Measurements from ENCODE around the gene ALDH7A1. TPM values are rescaled to one million over a fixed set of nuclear protein-coding genes. Genes with fewer than 3 reads are reported as not detected.

ALDH7A1 gene
- total and polyA plus RNA-seq, 10 donors, result 8.0 to 18.3 (median 12.5) TPM

- Histone ChIP-seq H3K9me3 (no peaks in the 10 kb centered on the region), H3K4me1 (no peaks in the 10 kb centered on the region), H3K4me3 (no peak overlapping the region), H3K36me3 (peaks cover 0 to 31% (median 8%) of the 10 kb centered on the region in 6 donors), H3K27ac (no peak overlapping the region), H3K27me3 (replicated peaks in 1 of 7) (no peaks in the 10 kb centered on the region)
- intact Hi-C loops (cut with DNase I; ENCODE audit: low total_unique reads), result no loop called here
- WGBS, 5 donors, result 88 to 95% (median 93%) methylated on average over 5 of the region's 5 CpGs
- TF ChIP-seq CTCF (IDR thresholded peaks at IDR 0.05 in 8 of 11, conservative IDR thresholded peaks at IDR 0.05 in 3 of 11) (no peak), POLR2AphosphoS5 (IDR thresholded peaks at IDR 0.05) (no peak), POLR2A (IDR thresholded peaks at IDR 0.05) (no peak)
- no peak for DNase-seq
These were observed 18.0 kb downstream of the ALDH7A1 start for GRCh38 chr5:126576974-126577373.

GRCh38 chr5:126575644-126576043 is 19.4 kb downstream of the ALDH7A1 start:
- Histone ChIP-seq H3K27me3 (replicated peaks in 1 of 7) (no peaks in the 10 kb centered on the region), H3K4me3 (no peak overlapping the region), H3K4me1 (no peaks in the 10 kb centered on the region), H3K36me3 (peaks cover 0 to 23% (median 6%) of the 10 kb centered on the region in 6 donors), H3K27ac (no peak overlapping the region), H3K9me3 (no peaks in the 10 kb centered on the region)
- no peak for TF ChIP-seq POLR2AphosphoS5 (IDR thresholded peaks at IDR 0.05)
- no peak for TF ChIP-seq CTCF (IDR thresholded peaks at IDR 0.05 in 8 of 11, conservative IDR thresholded peaks at IDR 0.05 in 3 of 11)
- TF ChIP-seq POLR2A (IDR thresholded peaks at IDR 0.05), result no peak
- no peak for DNase-seq
- intact Hi-C loops (cut with DNase I; ENCODE audit: low total_unique reads), result no loop called here
- 91 to 97% (median 95%) methylated on average over 10 of the region's 10 CpGs for WGBS, 5 donors

- intact Hi-C loops (cut with DNase I; ENCODE audit: low total_unique reads), result no loop called here
- WGBS, 5 donors, result 88 to 94% (median 90%) methylated on average over 4 of the region's 4 CpGs
- TF ChIP-seq POLR2AphosphoS5 (IDR thresholded peaks at IDR 0.05) (no peak), POLR2A (IDR thresholded peaks at IDR 0.05) (no peak)
- Histone ChIP-seq H3K36me3 (peaks cover 0 to 19% (median 2%) of the 10 kb centered on the region in 6 donors), H3K4me3 (no peak overlapping the region), H3K27ac (no peak overlapping the region), H3K27me3 (replicated peaks in 1 of 7) (no peaks in the 10 kb centered on the region), H3K9me3 (no peaks in the 10 kb centered on the region), H3K4me1 (no peaks in the 10 kb centered on the region)
- DNase-seq, result no peak
These were observed 26.7 kb downstream of the ALDH7A1 start for GRCh38 chr5:126568206-126568755.

- no peak for DNase-seq
These were observed 32.2 kb downstream of the ALDH7A1 start for GRCh38 chr5:126562823-126563222.

More at GRCh38 chr5:126562823-126563222, 32.2 kb downstream of the ALDH7A1 start:
- Histone ChIP-seq H3K9me3 (no peaks in the 10 kb centered on the region), H3K36me3 (peaks cover 0 to 22% (median 0%) of the 10 kb centered on the region in 6 donors), H3K4me1 (no peaks in the 10 kb centered on the region), H3K27me3 (replicated peaks in 1 of 7) (no peaks in the 10 kb centered on the region), H3K4me3 (no peak overlapping the region), H3K27ac (no peak overlapping the region)
- WGBS, 5 donors, result 45 to 84% (median 81%) methylated on average over 2 of the region's 2 CpGs
- TF ChIP-seq POLR2A (IDR thresholded peaks at IDR 0.05), result no peak
- TF ChIP-seq POLR2AphosphoS5 (IDR thresholded peaks at IDR 0.05), result no peak
- TF ChIP-seq CTCF (IDR thresholded peaks at IDR 0.05 in 8 of 11, conservative IDR thresholded peaks at IDR 0.05 in 3 of 11), result no peak
- intact Hi-C loops (cut with DNase I; ENCODE audit: low total_unique reads), result no loop called here

All from spleen (tissue), 11 donors.